ENCODE data around the gene SPRYD3. TPM values are rescaled to one million over a fixed set of nuclear protein-coding genes. Genes with fewer than 3 reads are reported as not detected.

Gene SPRYD3
- total RNA-seq, 1 donor: 26.8 TPM

GRCh38 chr12:53090105-53090504 is 10.9 kb upstream of the SPRYD3 start:
- no peak overlapping the region for H2AFZ ChIP-seq (ENCODE audit: low read length)
- no peak for TF ChIP-seq CTCF (IDR thresholded peaks at IDR 0.05; ENCODE audit: extremely low read depth, low read depth, low read length)

GRCh38 chr12:53086361-53086760 is 7.2 kb upstream of the SPRYD3 start:
- Histone ChIP-seq H3K27ac (ENCODE audit: low read depth, low read length) (no peak overlapping the region), H3K79me2 (ENCODE audit: insufficient read depth, low read length) (no peaks in the 10 kb centered on the region), H3K4me1 (ENCODE audit: insufficient read depth, low read length) (no peaks in the 10 kb centered on the region), H3K27me3 (ENCODE audit: insufficient read depth, low read length) (no peaks in the 10 kb centered on the region), H3K4me2 (ENCODE audit: insufficient read depth, low read length) (no peak overlapping the region), H3K36me3 (ENCODE audit: insufficient read depth, low read length) (no peaks in the 10 kb centered on the region), H2AFZ (ENCODE audit: low read length) (no peak overlapping the region), H3K9me3 (ENCODE audit: low read depth, low read length) (no peaks in the 10 kb centered on the region), H4K20me1 (ENCODE audit: insufficient read depth, low read length) (no peaks in the 10 kb centered on the region), H3K4me3 (ENCODE audit: insufficient read depth, low read length) (no peak overlapping the region)
- DNase-seq (ENCODE audit: insufficient read length, low spot score, missing footprints): no peak
- no peak for TF ChIP-seq CTCF (IDR thresholded peaks at IDR 0.05; ENCODE audit: extremely low read depth, low read depth, low read length)

More at GRCh38 chr12:53090105-53090504, 10.9 kb upstream of the SPRYD3 start:
- H3K36me3 ChIP-seq (ENCODE audit: insufficient read depth, low read length): no peaks in the 10 kb centered on the region
- H3K4me3 ChIP-seq (ENCODE audit: insufficient read depth, low read length): no peak overlapping the region
- no peak for DNase-seq (ENCODE audit: insufficient read length, low spot score, missing footprints)
- no peaks in the 10 kb centered on the region for H4K20me1 ChIP-seq (ENCODE audit: insufficient read depth, low read length)
- H3K4me2 ChIP-seq (ENCODE audit: insufficient read depth, low read length): no peak overlapping the region
- no peaks in the 10 kb centered on the region for H3K27me3 ChIP-seq (ENCODE audit: insufficient read depth, low read length)
- H3K79me2 ChIP-seq (ENCODE audit: insufficient read depth, low read length): no peaks in the 10 kb centered on the region
- H3K9me3 ChIP-seq (ENCODE audit: low read depth, low read length): no peaks in the 10 kb centered on the region
- no peaks in the 10 kb centered on the region for H3K4me1 ChIP-seq (ENCODE audit: insufficient read depth, low read length)
- H3K27ac ChIP-seq (ENCODE audit: low read depth, low read length): no peak overlapping the region

GRCh38 chr12:53082637-53083175 is 3.5 kb upstream of the SPRYD3 start:
- no peaks in the 10 kb centered on the region for H3K27me3 ChIP-seq (ENCODE audit: insufficient read depth, low read length)
- H3K4me2 ChIP-seq (ENCODE audit: insufficient read depth, low read length): no peak overlapping the region
- no peak overlapping the region for H3K4me3 ChIP-seq (ENCODE audit: insufficient read depth, low read length)
- peaks cover 24% of the 10 kb centered on the region for H3K4me1 ChIP-seq (ENCODE audit: insufficient read depth, low read length)
- H3K27ac ChIP-seq (ENCODE audit: low read depth, low read length): no peak overlapping the region
- no peak for TF ChIP-seq CTCF (IDR thresholded peaks at IDR 0.05; ENCODE audit: extremely low read depth, low read depth, low read length)
- H2AFZ ChIP-seq (ENCODE audit: low read length): no peak overlapping the region
- DNase-seq (ENCODE audit: insufficient read length, low spot score, missing footprints): no peak
- H3K9me3 ChIP-seq (ENCODE audit: low read depth, low read length): no peaks in the 10 kb centered on the region
- no peaks in the 10 kb centered on the region for H4K20me1 ChIP-seq (ENCODE audit: insufficient read depth, low read length)
- peaks cover under 1% of the 10 kb centered on the region for H3K36me3 ChIP-seq (ENCODE audit: insufficient read depth, low read length)
- H3K79me2 ChIP-seq (ENCODE audit: insufficient read depth, low read length): peaks cover 12% of the 10 kb centered on the region

GRCh38 chr12:53078425-53079225 is 565 bp downstream of the SPRYD3 start:
- Histone ChIP-seq H3K4me3 (ENCODE audit: insufficient read depth, low read length) (peak overlapping the region; percentile 85), H3K4me1 (ENCODE audit: insufficient read depth, low read length) (peaks cover 24% of the 10 kb centered on the region), H4K20me1 (ENCODE audit: insufficient read depth, low read length) (no peaks in the 10 kb centered on the region), H3K36me3 (ENCODE audit: insufficient read depth, low read length) (peaks cover 40% of the 10 kb centered on the region), H3K79me2 (ENCODE audit: insufficient read depth, low read length) (peaks cover 41% of the 10 kb centered on the region), H3K27me3 (ENCODE audit: insufficient read depth, low read length) (no peaks in the 10 kb centered on the region), H3K27ac (ENCODE audit: low read depth, low read length) (peak overlapping the region; percentile 74), H3K9me3 (ENCODE audit: low read depth, low read length) (no peaks in the 10 kb centered on the region), H3K4me2 (ENCODE audit: insufficient read depth, low read length) (peak overlapping the region; percentile 93), H2AFZ (ENCODE audit: low read length) (peak overlapping the region; percentile 73)
- no peak for TF ChIP-seq CTCF (IDR thresholded peaks at IDR 0.05; ENCODE audit: extremely low read depth, low read depth, low read length)
- DNase-seq (ENCODE audit: insufficient read length, low spot score, missing footprints): peak; percentile 78

Data from osteoblast (primary cell).